Neural progenitor cell (in vitro differentiated cells): ENCODE measurements around the gene APBA3.

Source experiments
- EZH2 ChIP-seq: fragments of 200-600 bp; sonication (generic); IDR thresholded peaks from 2 replicates; pipeline ENCODE4 v1.6.1; 2017; ENCODE audit warnings: antibody characterized with exemption, mild to moderate bottlenecking, moderate library complexity
- EZH2phosphoT487 ChIP-seq: fragments of 200-600 bp; sonication (generic); IDR thresholded peaks from 2 replicates; pipeline ENCODE4 v1.6.1; 2017; ENCODE audit warnings: antibody characterized with exemption
- TF ChIP-seq, protein P1 (sequence below): fragments of 200-600 bp; sonication (generic); IDR thresholded peaks from 2 replicates; pipeline ENCODE4 v1.5.1; 2017; ENCODE audit warnings: antibody characterized with exemption, mild to moderate bottlenecking

DNA sequence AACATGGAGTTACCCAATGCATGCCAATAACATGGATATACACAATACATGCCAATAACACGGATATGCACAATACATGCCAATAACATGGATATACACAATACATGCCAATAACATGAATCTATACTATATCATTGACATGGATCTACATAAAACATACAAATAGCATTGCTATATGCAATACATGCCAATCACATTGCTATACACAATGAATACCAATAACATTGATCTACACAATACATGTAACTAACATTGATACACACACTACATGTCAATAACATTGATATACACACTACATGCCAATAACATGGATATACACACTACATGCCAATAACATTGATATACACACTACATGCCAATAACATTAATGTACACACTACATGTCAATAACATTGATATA lies 60.3 kb downstream of the APBA3 start:
- no peak for TF ChIP-seq EZH2
- TF ChIP-seq, protein P1, sequence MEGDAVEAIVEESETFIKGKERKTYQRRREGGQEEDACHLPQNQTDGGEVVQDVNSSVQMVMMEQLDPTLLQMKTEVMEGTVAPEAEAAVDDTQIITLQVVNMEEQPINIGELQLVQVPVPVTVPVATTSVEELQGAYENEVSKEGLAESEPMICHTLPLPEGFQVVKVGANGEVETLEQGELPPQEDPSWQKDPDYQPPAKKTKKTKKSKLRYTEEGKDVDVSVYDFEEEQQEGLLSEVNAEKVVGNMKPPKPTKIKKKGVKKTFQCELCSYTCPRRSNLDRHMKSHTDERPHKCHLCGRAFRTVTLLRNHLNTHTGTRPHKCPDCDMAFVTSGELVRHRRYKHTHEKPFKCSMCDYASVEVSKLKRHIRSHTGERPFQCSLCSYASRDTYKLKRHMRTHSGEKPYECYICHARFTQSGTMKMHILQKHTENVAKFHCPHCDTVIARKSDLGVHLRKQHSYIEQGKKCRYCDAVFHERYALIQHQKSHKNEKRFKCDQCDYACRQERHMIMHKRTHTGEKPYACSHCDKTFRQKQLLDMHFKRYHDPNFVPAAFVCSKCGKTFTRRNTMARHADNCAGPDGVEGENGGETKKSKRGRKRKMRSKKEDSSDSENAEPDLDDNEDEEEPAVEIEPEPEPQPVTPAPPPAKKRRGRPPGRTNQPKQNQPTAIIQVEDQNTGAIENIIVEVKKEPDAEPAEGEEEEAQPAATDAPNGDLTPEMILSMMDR = no peak
- no peak for TF ChIP-seq EZH2phosphoT487
